GM18499 (cell line): ENCODE results near the gene ECSIT.
"Not testable (repeated sequence)": the region's sequence is repeated elsewhere in the genome, so short reads cannot be mapped to it uniquely, and the experiment has no call there.

ENCODE experiments used
- ATAC-seq: cut with Tn5 transposase; IDR thresholded peaks from one replicate; pipeline ENCODE4 v1.9.1; 2021; ENCODE audit warnings: moderate number of reproducible peaks; ENCODE audit not compliant: insufficient read depth, unreplicated experiment

The ECSIT gene

GRCh38 chr19:11479898-11480714, 48.8 kb downstream of the ECSIT start:
- ATAC-seq: no peak

- ATAC-seq: no peak
Measured at GRCh38 chr19:11479090-11479897, 49.6 kb downstream of the ECSIT start.

- ATAC-seq: no peak
Measured at GRCh38 chr19:11478167-11479089, 50.5 kb downstream of the ECSIT start.

DNA sequence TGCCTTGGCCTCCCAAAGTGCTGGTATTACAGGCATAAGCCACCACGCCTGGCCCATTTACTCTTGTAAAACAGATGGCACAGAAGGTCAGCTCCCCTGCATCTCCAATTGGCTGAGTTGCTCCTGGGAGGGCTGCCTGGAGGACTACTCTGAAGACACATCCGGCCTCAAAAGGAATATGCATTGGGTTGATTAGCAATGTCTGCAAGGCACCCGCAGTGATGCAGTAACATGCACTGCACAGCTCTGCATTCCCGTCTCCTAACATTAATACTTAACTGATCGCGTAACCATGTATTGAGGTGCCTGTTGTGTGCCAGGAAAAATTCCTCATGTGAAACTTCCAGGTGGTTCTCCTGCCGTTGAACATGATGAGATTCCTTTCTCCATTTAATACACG, 53.1 kb downstream of the ECSIT start:
- no peak for ATAC-seq

DNA sequence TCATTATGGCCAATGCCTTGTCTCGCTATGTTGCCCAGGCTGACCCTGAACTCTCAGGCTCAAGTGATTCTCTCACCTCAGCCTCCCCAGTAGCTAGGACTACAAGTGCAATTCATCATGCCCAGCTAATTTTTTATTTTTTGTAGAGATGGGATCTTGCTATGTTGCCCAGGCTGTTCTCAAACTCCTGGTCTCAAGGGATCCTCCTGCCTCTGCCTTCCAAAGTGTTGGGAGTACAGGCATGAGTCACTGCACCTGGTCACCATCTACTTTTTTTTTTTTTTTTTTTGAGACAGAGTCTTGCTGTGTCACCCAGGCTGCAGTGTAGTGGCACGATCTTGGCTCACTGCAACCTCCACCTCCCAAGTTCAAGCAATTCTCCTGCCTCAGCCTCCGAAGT, 53.6 kb downstream of the ECSIT start:
- not testable (repeated sequence) for ATAC-seq

GRCh38 chr19:11473725-11474124, 55.2 kb downstream of the ECSIT start:
- ATAC-seq: no peak

DNA sequence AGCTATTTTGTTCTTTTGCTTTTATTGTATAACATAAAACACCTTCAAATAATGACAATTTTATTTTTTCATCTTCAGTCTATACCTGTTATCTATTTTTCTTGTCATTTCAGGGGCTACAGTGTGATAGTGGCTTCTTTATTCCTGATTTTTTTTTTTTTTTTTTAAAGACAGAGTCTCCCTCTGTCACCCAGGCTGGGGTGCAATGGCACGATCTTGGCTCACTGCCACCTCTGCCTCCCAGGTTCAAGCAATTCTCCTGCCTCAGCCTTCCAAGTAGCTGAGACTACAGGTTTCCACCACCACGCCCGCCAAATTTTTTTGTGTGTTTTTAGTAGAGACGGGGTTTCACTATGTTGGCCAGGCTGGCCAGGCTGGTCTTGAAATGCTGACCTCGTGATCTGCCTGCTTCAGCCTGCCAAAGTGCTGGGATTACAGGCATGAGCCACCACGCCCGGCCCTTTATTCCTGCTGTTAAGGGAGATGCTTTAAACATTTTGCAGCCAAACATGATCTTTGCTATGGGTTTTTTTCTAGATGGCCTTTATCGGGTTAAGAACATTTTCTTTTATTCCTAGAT, 60.6 kb downstream of the ECSIT start:
- not testable (repeated sequence) for ATAC-seq

DNA sequence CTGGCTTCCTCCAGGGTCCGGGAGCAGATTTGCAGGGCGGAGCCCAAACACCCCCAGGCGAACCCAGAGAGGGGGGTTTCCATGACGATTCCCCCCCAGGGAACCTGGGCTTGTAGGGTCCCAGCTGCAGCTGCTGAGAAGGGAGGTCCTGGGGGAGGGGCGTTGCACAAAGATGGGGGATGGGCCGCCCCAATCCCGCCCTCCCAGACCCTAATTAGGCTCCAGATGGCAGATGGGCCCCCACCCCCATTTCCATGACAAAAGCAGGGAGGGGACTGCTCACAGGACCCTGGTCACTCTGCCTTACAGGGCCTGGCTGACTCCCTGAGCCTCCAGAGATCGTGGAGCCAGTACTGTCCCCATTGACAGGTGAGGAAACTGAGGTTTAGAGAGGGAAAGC, 63.3 kb downstream of the ECSIT start:
- no peak for ATAC-seq

DNA sequence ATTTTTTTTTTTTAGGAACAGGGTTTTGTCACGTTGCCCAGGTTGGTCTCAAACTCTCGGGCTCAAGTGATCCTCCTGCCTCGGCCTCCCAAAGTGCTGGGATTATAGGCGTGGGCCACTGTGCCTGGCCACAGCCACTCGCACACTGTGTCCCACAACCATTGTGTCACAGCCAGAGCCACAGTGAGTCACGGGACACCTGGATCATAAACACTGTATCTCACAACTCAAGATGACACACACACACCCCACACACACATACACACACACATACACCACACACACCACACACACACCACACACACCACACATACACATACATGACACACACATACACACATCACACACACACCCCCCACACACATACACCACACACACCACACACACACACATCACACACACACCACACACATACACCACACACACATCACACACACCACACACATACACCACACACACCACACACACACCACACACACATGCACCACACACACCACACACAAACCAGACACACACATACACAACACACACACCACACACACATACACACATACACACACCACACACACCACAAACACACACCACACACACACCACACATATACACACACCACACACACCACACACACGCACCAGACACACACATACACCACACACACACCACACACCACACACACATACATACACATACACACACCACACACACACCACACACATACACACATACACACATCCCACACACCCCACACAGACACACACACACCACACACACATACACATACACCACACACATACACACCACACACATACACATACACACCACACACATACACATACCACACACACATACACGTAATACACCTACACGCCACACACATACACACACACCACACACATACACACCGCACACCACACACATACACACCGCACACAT, 64.3 kb downstream of the ECSIT start:
- ATAC-seq: no peak

DNA sequence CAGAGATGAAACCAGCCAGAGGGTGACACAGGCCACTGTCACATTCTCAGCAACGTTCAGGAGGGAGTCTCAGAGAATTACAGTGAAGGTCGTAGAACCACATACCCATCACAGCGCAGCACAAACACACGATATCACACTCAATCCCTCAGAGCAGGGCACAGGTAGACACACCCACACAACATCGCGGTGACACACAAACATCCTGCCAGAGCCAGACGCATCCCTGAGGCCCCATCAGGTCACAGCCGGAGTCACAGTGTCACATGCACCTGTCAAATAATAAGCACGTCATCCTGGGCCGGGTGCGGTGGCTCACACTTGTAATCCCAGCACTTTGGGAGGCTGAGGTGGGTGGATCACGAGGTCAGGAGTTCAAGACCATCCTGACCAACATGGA, 65.5 kb downstream of the ECSIT start:
- no peak for ATAC-seq

DNA sequence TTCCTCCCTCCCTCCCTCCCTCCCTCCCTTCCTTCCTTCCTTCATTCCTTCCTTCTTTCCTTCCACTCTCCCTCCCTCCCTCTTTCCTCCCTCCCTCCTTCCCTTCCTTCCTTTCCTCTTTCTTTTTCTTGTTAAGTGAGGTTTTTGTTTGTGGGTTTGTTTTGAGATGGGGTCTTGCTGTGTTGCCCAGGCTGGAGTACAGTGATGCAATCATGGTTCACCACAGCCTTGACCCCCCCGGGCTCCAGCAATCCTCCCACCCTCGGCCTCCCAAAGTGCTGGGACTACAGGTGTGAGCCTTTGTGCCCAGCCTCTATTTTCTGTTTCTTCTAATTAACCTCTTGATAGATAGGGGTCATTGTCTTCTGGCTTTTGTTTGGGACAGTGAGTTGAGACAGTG, 67.5 kb downstream of the ECSIT start:
- no peak for ATAC-seq

GRCh38 chr19:11460207-11460606, 68.7 kb downstream of the ECSIT start:
- ATAC-seq: no peak

DNA sequence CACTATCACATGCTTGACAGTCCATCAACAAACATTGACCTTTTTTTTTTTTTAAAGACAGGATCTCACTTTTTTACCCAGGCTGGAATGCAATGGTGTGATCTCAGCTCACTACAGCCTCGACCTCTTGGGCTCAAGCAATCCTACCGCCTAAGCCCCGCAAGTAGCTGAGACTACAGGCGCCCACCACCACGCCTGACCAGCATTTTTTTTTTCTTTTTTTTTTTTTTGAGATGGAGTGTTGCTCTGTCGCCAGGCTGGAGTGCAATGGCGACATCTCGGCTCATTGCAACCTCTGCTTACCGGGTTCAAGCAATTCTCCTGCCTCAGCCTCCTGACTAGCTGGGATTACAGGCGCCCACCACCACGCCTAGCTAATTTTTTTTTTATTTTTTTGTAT, 70.0 kb downstream of the ECSIT start:
- not testable (repeated sequence) for ATAC-seq

GRCh38 chr19:11458236-11458900, 70.6 kb downstream of the ECSIT start:
- no peak for ATAC-seq

DNA sequence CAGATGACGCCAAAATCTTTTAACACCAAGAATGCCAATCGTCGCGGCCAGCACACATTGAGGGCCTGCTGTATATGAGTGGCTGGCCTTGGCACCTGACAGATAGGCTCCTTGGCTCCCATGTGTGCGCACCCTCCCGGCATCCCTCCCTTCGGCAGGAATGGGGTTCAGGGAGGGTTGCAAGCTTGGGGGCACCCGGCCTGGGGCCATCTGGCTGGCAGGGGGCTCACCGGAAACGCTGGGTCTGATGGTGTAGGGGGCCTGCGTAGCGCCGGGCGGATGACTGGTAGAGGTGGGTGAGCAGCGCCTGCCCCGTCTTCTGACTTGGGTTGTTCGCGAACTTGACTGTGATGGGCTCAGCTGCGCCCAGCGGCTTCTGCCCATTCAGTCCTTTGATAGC, 71.1 kb downstream of the ECSIT start:
- no peak for ATAC-seq

- ATAC-seq: no peak
Measured at GRCh38 chr19:11457115-11457514, 71.8 kb downstream of the ECSIT start.

- no peak for ATAC-seq
Measured at GRCh38 chr19:11456659-11457058, 72.3 kb downstream of the ECSIT start.
